Tibial artery (tissue), 4 donors: ENCODE measurements around the gene SEMA5A.

ENCODE experiments used
- DNase-seq, 2 donors: peaks; one replicate each; pipeline ENCODE4 v3.0.0-alpha.2; 2019
- H3K27ac ChIP-seq, 2 donors: fragments of 200-600 bp; sonication (generic) in 1 of 2; 1 replicate in 1 of 2; 2 replicates in 1 of 2; pipeline ENCODE4 v1.5.1; 2018 to 2019; ENCODE audit warnings: mild to moderate bottlenecking in 1 of 2
- H3K27me3 ChIP-seq, 2 donors: fragments of 200-600 bp; sonication (generic) in 1 of 2; one replicate each; pipeline versions ENCODE4 v1.5.1 to v1.6.0; 2016 to 2019
- H3K36me3 ChIP-seq, 3 donors: fragments of 200-600 bp; sonication (generic) in 2 of 3; one replicate each; pipeline ENCODE4 v1.5.1; 2016 to 2019; ENCODE audit warnings: mild to moderate bottlenecking in 2 of 3
- H3K4me1 ChIP-seq, 4 donors: fragments of 200-600 bp; sonication (generic) in 2 of 4; 1 replicate in 3 of 4; 2 replicates in 1 of 4; pipeline ENCODE4 v1.5.1; 2016 to 2019
- H3K4me3 ChIP-seq, 2 donors: fragments of 200-600 bp; sonication (generic) in 1 of 2; 1 replicate in 1 of 2; 2 replicates in 1 of 2; pipeline ENCODE4 v1.5.1; 2018 to 2019; ENCODE audit warnings: mild to moderate bottlenecking in 2 of 2
- H3K9me3 ChIP-seq, 3 donors: fragments of 200-600 bp; sonication (generic) in 1 of 3; one replicate each; pipeline ENCODE4 v1.5.1; 2016 to 2019
- CTCF ChIP-seq, 2 experiments: fragments of 200-600 bp in 1 of 2; fragments of 450-650 bp in 1 of 2; IDR thresholded peaks; one replicate each; pipeline ENCODE4 v1.5.1; 2017 to 2019; ENCODE audit warnings: antibody characterized with exemption in 2 of 2, mild to moderate bottlenecking in 1 of 2, moderate library complexity in 1 of 2
- intact Hi-C: fragments of 100-400 bp; cut with DNase I; formaldehyde crosslinking; loops from one replicate; pipeline ENCODE4 v1.15.0; 2023; ENCODE audit warnings: low total_unique reads

Gene SEMA5A

GRCh38 chr5:9313751-9314150 lies 232.1 kb downstream of the SEMA5A start:
- no peak overlapping the region for H3K27ac ChIP-seq
- H3K36me3 ChIP-seq: no peaks in the 10 kb centered on the region
- intact Hi-C loops: no loop called here
- no peak for DNase-seq
- H3K9me3 ChIP-seq: no peaks in the 10 kb centered on the region
- no peak overlapping the region for H3K4me3 ChIP-seq
- TF ChIP-seq CTCF (IDR thresholded peaks at IDR 0.05): no peak
- H3K4me1 ChIP-seq: no peaks in the 10 kb centered on the region
- H3K27me3 ChIP-seq: no peaks in the 10 kb centered on the region

- Histone ChIP-seq H3K27me3 (no peaks in the 10 kb centered on the region), H3K27ac (no peak overlapping the region), H3K36me3 (no peaks in the 10 kb centered on the region), H3K4me1 (no peaks in the 10 kb centered on the region), H3K4me3 (no peak overlapping the region), H3K9me3 (no peaks in the 10 kb centered on the region)
- no peak for TF ChIP-seq CTCF (IDR thresholded peaks at IDR 0.05)
- intact Hi-C loops: no loop called here
- no peak for DNase-seq
Observed at GRCh38 chr5:9307150-9307549, 238.7 kb downstream of the SEMA5A start.

GRCh38 chr5:9302218-9302617 lies 243.7 kb downstream of the SEMA5A start:
- no peak for TF ChIP-seq CTCF (IDR thresholded peaks at IDR 0.05)
- H3K36me3 ChIP-seq: no peaks in the 10 kb centered on the region
- no peaks in the 10 kb centered on the region for H3K9me3 ChIP-seq
- no peak overlapping the region for H3K4me3 ChIP-seq
- no peaks in the 10 kb centered on the region for H3K4me1 ChIP-seq
- intact Hi-C loops: no loop called here
- no peak overlapping the region for H3K27ac ChIP-seq
- no peak for DNase-seq
- no peaks in the 10 kb centered on the region for H3K27me3 ChIP-seq

GRCh38 chr5:9301200-9301599 lies 244.7 kb downstream of the SEMA5A start:
- no peak for TF ChIP-seq CTCF (IDR thresholded peaks at IDR 0.05)
- H3K36me3 ChIP-seq: no peaks in the 10 kb centered on the region
- no peak for DNase-seq
- H3K27ac ChIP-seq: no peak overlapping the region
- H3K27me3 ChIP-seq: no peaks in the 10 kb centered on the region
- no peak overlapping the region for H3K4me3 ChIP-seq
- no peaks in the 10 kb centered on the region for H3K9me3 ChIP-seq
- intact Hi-C loops: no loop called here
- H3K4me1 ChIP-seq: no peaks in the 10 kb centered on the region

- intact Hi-C loops: no loop called here
- Histone ChIP-seq H3K36me3 (no peaks in the 10 kb centered on the region), H3K4me1 (no peaks in the 10 kb centered on the region), H3K9me3 (no peaks in the 10 kb centered on the region), H3K27me3 (no peaks in the 10 kb centered on the region), H3K27ac (no peak overlapping the region), H3K4me3 (no peak overlapping the region)
- DNase-seq: no peak
- TF ChIP-seq CTCF (IDR thresholded peaks at IDR 0.05): no peak
Observed at GRCh38 chr5:9297134-9297533, 248.7 kb downstream of the SEMA5A start.

- no peak for TF ChIP-seq CTCF (IDR thresholded peaks at IDR 0.05)
Observed at GRCh38 chr5:9295466-9295801, 250.4 kb downstream of the SEMA5A start.

More at GRCh38 chr5:9295466-9295801, 250.4 kb downstream of the SEMA5A start:
- no peaks in the 10 kb centered on the region for H3K27me3 ChIP-seq
- H3K36me3 ChIP-seq: no peaks in the 10 kb centered on the region
- no peaks in the 10 kb centered on the region for H3K9me3 ChIP-seq
- DNase-seq: no peak
- no peak overlapping the region for H3K4me3 ChIP-seq
- H3K4me1 ChIP-seq: no peaks in the 10 kb centered on the region
- no peak overlapping the region for H3K27ac ChIP-seq
- intact Hi-C loops: no loop called here
